Measurements from ENCODE around the gene ATP6AP1.

ATP6AP1 gene

DNA sequence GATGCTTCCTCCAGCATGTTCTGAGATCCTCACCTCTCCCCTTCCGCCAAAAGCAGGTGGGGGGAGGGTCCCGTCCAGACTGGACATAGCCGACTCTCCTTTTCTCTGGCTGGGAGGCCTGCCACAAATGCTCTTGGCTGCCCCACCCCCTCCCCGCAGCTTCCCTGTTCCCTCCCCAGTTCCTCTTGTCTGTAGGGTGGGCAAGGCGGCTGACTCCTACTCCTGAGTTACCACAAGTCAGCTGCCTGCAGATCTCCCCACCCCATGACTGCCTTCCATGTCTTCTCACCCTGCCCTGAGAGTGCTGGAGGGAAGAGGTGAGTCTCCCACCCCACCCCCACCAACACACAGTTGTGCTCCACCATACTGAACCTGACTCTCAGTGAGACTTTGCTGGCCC, 2.9 kb downstream of the ATP6AP1 start:
- DNase-seq = no peak

DNA sequence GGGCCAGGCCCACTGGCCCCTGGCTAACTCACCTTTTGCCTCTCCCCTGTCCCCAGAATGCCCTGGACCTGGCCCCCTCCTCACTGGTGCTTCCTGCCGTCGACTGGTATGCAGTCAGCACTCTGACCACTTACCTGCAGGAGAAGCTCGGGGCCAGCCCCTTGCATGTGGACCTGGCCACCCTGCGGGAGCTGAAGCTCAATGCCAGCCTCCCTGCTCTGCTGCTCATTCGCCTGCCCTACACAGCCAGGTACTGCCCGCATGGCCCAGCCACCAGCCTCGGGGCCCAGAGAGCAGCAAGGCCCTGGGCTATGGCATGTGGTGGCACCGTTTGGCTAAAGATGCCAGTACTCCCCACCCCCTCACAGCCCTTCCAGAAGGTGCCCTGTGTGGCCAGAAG, 3.7 kb downstream of the ATP6AP1 start:
- no peak for DNase-seq

DNA sequence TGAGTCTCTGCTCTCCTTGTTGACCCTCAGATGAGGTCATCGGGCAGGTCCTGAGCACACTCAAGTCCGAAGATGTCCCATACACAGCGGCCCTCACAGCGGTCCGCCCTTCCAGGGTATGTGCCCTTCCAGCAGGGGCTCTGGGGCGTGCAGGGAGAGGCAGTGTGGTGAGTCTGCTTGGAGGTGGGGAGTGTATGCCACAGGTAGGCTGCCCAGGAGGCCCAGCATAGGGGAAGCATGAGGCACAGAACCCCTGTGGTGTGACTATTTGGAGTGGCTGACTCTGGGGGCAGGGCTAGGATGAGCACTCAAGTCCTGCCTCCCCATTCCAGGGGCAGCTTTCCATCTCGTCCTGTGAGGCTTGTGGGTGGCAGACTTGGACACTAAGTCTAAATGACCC, 5.1 kb downstream of the ATP6AP1 start:
- DNase-seq = no peak

DNA sequence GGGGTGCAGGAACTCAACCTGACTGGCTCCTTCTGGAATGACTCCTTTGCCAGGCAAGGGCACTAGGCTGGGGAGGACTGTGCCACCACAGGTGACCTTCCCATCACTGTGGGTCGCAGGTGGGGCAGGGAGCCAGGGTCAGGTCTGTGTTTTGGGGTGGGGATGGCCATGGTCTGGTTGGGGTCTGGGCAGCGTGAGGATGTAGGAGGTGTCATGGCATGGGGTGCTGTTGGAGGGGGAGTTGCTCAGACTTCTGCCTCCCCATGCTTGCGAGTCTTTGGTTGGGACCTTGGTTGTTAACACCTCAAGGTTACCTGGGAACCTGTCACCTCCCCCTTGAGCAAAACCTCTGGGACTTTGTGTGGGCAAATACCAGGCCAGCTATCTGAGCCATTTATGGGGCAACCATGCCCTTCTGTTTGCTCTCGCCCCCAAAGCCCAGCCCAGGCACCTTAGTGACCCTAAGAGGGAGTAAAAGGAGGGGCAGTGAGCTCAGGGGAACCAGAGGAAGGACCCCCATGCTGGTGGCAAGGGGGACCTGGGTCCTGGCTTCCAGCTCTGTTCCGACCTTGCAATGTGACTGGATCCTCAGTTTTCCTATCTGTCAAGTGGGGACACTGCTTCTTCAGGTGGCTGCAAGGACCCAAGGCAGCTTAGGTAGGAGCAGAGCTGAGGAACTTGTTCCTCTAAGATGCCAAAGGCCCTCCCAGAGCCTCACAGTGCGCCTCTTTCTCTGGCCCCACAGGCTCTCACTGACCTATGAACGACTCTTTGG, 6.1 kb downstream of the ATP6AP1 start:
- no peak for DNase-seq

DNA sequence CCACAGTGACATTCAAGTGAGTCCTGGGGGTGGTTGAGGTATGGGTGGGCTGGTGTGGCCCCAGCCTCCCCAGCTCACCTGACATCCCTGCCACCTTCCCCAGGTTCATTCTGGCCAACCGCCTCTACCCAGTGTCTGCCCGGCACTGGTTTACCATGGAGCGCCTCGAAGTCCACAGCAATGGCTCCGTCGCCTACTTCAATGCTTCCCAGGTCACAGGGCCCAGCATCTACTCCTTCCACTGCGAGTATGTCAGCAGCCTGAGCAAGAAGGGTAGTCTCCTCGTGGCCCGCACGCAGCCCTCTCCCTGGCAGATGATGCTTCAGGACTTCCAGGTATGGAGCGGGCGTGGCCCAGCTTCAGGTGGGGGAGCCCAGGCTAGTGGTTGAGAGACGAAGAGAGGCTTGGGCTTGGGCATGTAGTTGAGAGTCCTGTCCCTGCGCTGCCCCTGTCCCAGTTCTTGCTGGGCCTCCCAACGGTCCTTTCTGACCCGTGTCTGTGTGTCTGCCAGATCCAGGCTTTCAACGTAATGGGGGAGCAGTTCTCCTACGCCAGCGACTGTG, 6.8 kb downstream of the ATP6AP1 start:
- no peak for DNase-seq

DNA sequence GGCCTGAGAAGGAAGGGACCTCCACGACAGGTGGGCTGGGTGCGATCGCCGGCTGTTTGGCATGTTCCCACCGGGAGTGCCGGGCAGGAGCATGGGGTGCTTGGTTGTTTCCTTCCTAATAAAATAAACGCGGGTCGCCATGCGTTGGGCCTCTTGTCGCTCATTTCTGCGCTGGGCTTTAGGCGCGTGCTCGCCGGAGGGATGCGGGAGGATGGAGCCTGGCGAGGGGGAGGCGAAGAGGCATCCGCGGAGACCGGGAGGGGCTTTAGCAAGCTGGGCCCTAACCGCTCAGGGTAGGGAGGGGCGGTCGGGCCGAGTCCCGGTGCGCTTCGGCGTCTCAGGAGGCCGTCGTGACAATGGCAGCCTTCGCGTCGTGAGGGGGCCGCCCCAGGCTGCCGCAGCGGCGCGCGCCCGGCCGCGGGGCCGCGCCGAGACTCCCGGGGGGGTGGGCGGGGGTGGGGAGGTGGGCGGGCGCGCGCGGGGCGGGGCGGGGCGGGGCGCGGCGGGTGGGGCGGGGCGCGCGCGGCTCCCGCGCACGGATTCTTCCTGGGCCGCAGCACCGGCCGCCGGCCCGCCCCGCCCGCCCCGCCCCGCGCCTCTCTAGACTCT, 8.0 kb downstream of the ATP6AP1 start:
- peak; percentile 75 for DNase-seq

DNA sequence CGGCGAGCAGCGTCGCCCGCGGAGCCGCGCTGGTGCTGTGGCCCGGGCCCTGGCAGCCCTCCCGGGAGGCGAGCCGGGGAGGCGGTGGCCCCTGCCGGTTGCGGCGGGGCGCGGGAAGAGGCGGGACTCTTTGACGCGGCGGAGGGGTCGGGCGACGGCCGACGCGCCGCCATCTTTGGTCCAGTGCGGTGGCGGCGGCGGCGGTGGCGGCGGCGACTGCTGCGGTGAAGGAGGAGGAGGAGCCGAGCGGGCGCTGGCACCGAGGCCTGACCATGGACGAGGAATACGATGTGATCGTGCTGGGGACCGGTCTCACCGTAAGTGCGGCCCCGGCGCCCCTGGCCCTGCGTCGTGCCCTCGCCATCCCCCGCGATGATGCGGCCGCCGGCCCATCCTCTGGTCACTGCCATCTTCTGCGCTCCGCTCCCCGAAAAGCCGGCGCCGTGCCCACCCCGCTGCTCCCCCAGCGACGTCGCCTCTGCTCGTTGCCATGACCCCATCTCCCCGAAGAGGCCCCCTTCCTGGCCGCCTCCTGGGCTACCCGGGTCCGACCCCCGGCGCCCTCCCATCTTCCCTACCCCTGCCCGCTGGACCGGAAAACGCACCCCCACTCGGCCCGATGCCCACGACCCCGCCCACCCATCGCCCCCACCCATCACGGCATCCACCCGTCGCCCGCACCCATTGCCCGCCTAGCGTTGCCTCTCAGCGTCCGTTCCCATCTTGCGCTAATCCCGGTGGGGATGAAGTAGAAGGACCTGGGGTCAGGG, 8.7 kb downstream of the ATP6AP1 start, which contains the start of gene GDI1:
TSS of gene GDI1 (plus strand) at position 172 of the 770 bp plus-strand sequence. CDS start at position 273, 101 bp downstream.
- peak; percentile 72 for DNase-seq

DNA sequence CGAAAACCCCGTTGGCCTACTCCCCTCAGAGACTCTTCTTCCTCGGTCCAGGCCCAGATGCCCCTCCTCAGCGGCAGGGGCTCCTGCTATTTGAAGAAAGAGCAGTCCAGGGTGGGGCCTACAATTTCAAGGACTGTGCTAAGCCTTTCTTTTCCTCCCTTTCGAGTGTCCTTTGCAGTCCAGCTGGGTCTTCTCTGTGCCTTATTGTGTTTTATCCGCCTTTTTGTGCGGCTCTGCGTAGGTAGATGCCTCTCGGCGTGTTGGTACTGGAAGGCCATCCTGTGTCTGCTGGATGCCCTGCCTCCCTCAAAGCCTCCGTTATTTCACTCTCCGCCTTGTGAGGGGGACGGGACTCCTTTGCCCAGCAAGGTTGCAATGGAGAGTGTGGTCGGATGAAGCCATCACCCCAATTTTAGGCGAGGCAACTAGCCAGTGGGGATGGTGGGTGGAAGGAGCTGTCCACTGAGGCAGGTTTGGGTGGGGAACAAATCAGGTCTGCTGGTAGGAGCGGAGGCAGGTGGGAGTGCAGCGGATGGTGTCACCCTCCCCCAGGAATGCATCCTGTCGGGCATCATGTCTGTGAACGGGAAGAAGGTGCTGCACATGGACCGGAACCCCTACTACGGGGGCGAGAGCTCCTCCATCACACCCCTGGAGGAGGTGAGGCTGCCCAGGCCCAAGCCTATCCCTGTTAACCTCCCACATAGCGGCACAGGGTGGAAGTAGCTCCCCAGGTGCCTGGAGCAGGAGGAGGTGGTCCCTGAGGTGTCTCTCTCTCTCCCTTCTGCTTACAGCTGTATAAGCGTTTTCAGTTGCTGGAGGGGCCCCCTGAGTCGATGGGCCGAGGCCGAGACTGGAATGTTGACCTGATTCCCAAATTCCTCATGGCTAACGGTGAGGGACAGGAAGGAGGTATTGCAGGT, 9.8 kb downstream of the ATP6AP1 start:
- DNase-seq = no peak

DNA sequence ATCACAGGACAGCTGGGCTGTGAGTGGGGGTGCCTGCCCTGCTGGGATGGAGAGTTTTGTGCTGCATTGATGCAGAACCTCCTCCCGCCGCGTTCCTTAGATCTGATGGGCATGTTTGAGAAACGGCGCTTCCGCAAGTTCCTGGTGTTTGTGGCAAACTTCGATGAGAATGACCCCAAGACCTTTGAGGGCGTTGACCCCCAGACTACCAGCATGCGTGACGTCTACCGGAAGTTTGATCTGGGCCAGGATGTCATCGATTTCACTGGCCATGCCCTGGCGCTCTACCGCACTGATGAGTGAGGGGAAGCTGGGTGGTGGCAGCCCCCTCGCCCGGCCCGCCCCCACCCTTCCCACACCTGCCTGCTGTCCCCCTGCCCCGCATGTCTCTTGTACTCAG, 11.4 kb downstream of the ATP6AP1 start:
- no peak for DNase-seq

DNA sequence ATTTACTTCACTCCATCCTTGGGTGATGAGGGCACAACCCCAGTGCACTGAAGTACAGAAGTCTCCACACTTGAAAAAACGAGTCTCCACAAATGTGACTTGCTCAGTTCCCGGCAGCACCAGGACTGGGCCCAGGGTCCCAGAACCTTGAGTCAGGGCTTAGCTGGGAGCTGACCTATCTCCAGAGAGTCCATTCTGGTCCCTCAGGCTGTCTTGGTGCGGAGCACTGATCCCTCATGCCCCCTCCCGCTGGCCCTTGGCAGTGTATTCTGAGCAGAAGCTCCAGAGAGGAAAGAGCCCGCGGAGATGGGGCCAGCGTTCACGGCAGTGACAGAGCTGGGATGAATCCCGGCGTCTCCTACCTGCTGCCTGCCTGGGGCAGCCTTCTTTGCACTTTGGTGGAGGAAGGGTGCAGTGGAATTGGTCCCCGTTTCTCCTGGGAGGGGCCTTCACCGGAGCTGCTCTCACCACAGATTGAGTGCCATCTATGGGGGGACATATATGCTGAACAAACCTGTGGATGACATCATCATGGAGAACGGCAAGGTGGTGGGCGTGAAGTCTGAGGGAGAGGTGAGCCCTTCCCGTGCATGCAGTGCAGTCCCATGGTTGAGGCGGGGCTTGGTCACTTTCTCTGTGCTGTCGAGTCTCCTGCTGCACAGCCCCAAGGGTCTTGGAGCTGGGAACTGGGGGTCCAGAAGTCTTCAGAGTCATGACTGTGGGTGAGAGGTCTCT, 12.3 kb downstream of the ATP6AP1 start:
- DNase-seq = no peak

DNA sequence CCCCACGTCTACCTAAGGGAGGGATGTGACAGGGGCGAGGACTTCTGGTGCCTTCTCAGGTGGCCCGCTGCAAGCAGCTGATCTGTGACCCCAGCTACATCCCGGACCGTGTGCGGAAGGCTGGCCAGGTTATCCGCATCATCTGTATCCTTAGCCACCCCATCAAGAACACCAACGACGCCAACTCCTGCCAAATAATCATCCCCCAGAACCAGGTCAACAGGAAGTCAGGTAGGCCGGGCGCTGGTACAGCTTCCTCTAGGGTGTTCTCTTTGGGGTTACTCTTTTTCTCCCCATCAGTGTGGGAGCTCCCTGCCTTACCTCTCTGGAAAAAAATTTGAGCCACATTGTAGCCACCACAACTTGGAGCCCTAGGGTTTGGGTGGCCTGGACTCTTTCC, 13.1 kb downstream of the ATP6AP1 start:
- DNase-seq = peak; percentile 27

DNA sequence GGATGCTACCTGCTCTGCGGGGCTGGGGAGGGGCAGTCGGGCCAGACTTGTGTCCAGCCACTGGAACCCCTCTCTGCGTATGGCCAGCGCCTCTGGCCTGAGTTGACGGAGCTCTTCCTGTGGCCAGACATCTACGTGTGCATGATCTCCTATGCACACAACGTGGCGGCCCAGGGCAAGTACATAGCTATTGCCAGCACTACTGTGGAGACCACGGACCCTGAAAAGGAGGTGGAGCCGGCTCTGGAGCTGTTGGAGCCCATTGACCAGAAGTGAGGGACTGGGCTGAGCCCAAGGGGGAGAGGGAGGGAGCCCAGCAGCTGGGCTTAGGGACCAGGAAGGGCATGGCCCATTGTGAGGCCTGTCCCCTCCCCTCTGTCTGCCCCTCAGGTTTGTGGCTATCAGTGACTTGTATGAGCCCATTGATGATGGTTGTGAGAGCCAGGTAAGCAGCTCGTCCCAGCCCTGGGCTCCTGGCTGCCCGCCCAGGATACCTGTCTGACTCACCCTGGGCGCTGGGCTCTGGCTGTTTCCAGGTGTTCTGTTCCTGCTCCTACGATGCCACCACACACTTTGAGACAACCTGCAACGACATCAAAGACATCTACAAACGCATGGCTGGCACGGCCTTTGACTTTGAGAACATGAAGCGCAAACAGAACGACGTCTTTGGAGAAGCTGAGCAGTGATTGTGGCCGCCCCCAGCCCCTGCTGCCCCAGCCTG, 13.7 kb downstream of the ATP6AP1 start:
- DNase-seq = no peak

DNA sequence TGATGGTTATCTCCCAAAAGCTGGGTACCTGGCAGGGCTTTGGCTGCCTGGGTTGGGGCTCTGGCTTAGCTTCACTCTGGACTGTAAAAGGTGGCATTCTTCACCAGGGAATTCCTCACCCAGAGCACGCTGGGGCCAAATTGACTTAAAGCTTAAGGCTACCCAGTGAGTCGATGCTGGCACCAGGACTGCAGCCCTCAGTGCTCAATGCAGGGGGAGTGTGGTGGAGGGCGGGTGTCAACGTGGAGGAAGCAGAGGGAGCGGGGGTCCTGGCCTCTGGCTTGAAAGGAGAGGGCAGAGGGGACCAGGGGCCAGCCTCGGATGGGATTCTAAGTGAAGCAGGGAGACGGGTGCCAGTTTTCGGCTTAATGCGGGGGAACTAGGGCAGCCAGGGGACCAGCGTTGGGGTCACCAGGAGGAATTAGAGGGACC, 15.0 kb downstream of the ATP6AP1 start:
- no peak for DNase-seq

DNA sequence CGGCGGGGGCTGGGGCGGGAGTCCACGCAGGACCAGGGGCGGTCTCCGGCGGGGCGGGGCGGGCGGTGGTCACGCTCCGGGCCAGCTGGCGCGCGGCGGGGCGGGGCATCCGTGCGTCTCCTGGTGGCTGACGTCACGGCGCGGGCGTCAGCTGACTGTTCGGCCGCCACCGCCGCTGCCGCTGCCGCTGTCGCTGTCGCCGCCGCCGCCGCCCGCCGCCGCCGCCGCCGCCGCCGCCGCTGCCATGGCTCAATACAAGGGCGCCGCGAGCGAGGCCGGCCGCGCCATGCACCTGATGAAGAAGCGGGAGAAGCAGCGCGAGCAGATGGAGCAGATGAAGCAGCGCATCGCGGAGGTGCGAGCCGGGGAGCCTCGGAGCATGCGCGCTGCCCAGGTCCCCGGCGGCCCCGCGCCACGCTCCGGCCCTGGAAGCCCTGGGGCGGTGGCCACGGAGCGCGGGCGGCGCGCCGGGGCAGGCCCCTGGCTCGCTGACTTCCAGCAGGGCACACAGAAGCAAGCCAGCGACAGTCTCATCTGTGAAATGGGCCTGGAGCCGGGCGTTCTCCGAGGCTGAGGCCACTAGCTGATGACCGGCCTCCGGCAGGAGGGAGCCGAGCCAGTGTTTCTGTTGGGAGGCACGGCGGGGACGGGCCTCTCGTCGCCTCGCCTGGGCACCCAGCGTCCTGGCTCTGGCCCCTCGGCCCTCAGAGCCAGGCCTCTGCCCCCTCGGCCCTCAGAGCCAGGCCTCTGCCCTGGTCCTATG, 15.7 kb downstream of the ATP6AP1 start, which contains the start of gene FAM50A:
TSS of gene FAM50A (plus strand) at position 150 of the 763 bp plus-strand sequence. CDS start at position 245, 95 bp downstream.
- peak; percentile 77 for DNase-seq

DNA sequence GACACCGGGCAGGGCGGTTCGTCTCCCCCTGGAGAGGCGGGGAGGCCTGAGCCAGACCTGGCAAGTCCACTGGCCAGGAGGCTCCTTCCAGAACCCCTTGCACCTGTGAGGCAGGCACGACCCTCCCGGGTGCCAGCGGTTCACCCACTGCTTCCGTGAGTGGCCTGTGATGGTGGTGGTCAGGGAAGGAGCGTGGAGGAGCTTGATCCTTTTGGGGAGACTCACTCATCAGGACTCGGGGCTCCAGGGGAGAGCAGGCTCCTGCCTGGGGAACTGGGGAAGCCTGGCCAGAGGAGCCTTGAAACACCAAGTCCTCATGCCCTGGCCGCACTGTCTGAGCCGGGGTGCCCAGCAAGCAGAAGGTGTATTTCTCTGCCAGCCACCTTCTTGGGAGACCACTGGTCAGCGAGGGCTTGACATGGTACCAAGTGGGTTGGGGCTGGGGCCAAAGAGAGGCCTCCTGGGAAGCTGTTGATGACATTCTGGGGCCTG, 16.3 kb downstream of the ATP6AP1 start:
- no peak for DNase-seq

DNA sequence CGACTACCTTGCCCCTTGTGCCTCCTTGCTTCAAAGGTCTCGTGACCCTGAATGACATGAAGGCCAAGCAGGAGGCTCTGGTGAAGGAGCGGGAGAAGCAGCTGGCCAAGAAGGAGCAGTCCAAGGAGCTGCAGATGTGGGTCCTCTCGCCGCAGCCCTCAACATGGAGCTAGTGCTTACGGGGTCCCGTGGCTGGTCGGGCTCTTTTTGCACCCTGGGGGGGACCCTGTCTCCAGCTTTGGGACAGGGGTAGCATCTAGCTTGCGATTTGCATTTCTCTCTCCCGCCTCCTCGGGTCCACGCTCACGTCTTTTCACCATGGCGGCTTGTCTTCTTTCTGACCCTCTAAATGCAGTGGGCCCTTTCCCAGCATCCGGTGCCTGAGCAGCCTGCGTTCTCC, 17.3 kb downstream of the ATP6AP1 start:
- DNase-seq = no peak

DNA sequence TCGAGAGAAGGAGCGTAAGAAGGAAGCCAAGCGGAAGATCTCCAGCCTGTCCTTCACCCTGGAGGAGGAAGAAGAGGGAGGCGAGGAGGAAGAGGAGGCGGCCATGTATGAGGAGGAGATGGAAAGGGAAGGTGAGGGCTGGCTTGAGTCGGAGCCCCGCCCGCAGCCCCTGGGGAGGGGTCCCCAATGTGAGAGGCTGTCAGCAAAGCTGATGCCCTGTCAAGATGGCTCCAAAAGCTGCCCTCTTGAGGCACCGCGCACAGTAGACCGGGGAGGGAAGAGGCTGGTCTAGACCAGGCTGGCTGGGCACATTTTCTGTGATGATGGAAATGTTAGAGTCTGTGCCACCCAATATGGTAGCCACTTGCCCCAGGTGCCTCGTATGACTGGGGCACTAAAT, 18.0 kb downstream of the ATP6AP1 start:
- no peak for DNase-seq

DNA sequence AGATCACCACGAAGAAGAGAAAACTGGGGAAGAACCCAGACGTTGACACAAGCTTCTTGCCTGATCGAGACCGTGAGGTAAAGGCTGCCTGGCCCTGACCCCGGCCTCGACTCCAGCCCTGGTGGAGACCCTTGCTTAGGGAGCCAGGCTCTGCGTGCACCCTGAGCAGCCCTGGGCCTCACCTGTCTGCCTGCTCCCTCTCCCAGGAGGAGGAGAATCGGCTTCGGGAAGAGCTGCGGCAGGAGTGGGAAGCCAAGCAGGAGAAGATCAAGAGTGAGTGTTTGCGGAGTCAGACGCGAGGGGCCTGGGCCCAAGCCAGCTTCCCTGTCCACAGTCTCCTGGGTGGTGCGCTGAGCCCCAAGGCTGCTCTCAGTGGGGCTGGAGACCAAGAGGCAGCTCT, 20.0 kb downstream of the ATP6AP1 start:
- DNase-seq = no peak

DNA sequence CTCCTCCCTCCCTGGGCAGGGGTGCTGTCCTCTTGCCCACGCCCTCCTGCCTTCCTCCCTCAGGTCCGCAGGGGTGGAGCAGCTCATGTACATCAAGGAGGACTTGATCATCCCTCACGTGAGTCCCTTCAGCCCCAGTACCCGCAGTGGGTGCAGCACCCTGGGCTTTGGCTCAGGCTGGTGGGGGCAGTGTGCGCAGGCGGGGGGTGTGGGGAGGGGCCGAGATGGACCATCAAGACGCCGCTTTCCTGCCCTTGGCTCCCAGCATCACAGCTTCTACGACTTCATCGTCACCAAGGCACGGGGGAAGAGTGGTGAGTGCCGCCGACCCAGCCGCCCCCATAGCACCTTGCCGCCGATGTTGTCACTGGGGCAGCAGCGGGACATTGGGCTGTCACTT, 21.1 kb downstream of the ATP6AP1 start:
- no peak for DNase-seq

DNA sequence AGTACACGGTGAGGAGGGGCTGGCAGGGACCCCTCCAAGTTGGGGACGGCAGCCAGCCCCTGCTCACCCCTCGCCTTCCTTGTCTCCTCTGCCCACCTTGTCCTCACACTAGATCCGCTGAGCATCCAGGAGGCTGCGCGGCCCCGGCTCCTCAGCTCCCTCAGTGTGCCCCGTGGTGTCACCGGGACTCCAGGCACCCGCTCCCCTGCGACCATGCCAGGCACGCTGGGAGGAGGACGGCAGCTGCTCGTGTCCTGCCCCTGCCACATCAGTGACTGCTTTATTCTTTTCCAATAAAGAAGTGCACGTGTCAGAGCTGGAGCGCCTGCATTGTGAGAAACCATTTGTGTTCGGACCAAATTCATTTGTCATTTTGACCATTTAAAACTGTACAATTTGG, 21.8 kb downstream of the ATP6AP1 start:
- no peak for DNase-seq
